ENCODE measurements around the gene PLD3.

The PLD3 gene

GRCh38 chr19:40411125-40411842 is 62.8 kb downstream of the PLD3 start:
- in situ Hi-C loops (cut with MboI; ENCODE audit: low sequenced_read_pairs), result no loop called here

DNA sequence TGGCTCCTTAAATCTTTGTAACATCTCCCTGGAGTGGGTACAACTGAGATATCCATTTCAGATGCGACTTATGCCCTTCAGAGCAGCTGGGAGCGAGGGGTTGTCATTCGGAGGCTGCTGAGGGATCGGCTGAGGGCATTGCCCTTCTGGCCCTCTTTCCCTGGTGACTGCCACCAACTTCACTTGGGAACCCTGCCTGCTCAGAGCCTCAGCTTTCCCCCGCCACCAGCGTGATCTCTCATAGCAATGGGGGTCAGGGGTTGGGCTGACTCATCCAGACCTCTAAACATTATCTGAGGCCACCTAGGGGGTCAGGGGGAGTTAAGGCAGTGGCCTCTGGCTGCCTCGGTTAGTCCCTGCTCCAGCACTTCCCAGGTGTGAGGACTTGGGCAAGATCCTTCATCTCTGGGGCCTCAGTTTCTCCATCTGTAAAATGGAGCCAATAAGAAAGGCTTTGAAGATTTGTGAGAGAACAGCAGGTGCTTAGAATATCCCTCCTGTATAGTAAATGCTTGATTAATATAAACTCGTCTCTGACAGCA is 63.5 kb downstream of the PLD3 start:
- in situ Hi-C loops (cut with MboI; ENCODE audit: low sequenced_read_pairs), result no loop called here

GRCh38 chr19:40412866-40413265 is 64.4 kb downstream of the PLD3 start:
- in situ Hi-C loops (cut with MboI; ENCODE audit: low sequenced_read_pairs), result no loop called here

DNA sequence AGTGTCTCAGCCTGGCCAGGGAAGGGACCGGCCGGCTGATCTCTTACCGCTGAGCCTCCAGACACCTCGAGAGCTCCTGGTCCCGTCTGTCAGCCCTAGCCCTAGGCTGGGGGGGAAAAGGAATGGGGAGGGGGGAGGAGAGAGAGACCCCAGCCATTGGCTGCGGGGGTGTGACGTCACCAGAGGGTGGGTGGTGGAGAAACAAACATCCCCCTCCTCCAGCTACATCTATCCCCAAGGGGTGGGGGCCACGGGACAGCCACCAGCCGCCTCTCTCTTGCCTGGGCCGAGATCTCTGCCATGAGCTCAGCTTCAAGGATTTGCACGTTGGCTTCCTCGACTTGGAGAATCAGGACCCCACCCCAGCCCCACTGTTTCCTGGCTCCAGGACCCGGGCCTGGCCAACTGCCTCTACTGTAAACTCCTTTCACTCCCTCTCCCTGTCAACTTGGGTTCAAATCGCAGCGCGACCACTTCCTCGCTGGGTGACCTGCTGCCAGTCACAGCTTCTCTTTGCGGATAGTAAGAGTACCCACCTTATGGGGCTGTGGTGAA is 64.9 kb downstream of the PLD3 start, which contains the start of gene PRX:
TSS of gene PRX (minus strand) at position 88 of the 555 bp plus-strand sequence. CDS start 5,446 bp downstream, outside the sequence.
- in situ Hi-C loops (cut with MboI; ENCODE audit: low sequenced_read_pairs), result no loop called here

GRCh38 chr19:40414542-40415535 is 66.3 kb downstream of the PLD3 start:
- in situ Hi-C loops (cut with MboI; ENCODE audit: low sequenced_read_pairs), result no loop called here

DNA sequence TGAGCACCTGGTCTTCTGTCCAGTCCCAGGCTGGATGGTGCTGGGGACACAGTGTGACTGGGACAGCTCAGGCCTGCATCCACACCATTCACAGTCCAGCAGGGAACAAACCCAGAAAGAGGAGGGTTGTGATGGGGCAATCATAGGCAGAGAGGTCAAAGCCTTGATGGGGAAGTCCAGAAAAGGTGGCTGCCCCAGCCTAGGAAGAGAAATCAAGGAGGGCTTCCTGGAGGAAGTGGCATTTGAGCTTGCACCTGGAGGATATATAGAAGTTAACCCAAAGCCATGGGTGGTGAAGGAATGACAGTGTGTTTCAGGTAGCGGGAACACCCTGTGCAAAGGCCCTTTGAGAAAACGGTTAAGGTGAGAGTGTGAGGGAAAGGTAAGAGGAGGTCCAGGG is 67.3 kb downstream of the PLD3 start:
- in situ Hi-C loops (cut with MboI; ENCODE audit: low sequenced_read_pairs), result no loop called here

GRCh38 chr19:40416918-40417642 is 68.6 kb downstream of the PLD3 start:
- in situ Hi-C loops (cut with MboI; ENCODE audit: low sequenced_read_pairs), result no loop called here

GRCh38 chr19:40417643-40417981 is 69.1 kb downstream of the PLD3 start:
- in situ Hi-C loops (cut with MboI; ENCODE audit: low sequenced_read_pairs), result no loop called here

- in situ Hi-C loops (cut with MboI; ENCODE audit: low sequenced_read_pairs), result no loop called here
Measured at GRCh38 chr19:40418040-40418439, 69.5 kb downstream of the PLD3 start.

DNA sequence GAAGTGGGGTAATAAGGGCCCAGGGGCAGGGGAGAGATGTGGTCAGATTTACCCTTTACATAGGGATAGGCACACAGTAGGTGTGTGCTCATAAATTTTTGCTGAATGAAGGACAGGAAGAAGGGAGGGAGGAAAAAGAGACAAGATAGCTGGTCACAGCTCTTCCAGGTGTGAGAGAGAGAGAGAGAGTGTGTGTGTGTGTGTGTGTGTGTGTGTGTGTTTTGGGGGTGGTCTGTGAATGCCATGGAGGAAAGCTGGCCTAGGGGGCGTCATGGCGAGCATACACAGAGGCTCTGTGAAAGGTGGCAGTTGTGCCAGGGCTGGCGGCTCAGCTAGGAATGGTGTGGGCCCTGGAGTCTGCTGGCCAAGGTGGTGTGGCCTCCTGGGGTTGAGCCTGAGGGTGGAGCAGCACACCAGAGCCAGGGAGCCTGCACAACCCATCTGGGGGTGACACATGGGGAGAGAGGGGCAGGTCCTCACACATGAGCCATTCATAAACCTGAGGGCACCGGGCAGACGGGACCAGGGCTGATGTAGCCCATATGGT is 70.6 kb downstream of the PLD3 start:
- in situ Hi-C loops (cut with MboI; ENCODE audit: low sequenced_read_pairs), result no loop called here

- in situ Hi-C loops (cut with MboI; ENCODE audit: low sequenced_read_pairs), result no loop called here
Measured at GRCh38 chr19:40419780-40420179, 71.3 kb downstream of the PLD3 start.

GRCh38 chr19:40420451-40420765 is 71.9 kb downstream of the PLD3 start:
- in situ Hi-C loops (cut with MboI; ENCODE audit: low sequenced_read_pairs), result no loop called here

- in situ Hi-C loops (cut with MboI; ENCODE audit: low sequenced_read_pairs), result no loop called here
Measured at GRCh38 chr19:40420766-40421765, 72.6 kb downstream of the PLD3 start.

DNA sequence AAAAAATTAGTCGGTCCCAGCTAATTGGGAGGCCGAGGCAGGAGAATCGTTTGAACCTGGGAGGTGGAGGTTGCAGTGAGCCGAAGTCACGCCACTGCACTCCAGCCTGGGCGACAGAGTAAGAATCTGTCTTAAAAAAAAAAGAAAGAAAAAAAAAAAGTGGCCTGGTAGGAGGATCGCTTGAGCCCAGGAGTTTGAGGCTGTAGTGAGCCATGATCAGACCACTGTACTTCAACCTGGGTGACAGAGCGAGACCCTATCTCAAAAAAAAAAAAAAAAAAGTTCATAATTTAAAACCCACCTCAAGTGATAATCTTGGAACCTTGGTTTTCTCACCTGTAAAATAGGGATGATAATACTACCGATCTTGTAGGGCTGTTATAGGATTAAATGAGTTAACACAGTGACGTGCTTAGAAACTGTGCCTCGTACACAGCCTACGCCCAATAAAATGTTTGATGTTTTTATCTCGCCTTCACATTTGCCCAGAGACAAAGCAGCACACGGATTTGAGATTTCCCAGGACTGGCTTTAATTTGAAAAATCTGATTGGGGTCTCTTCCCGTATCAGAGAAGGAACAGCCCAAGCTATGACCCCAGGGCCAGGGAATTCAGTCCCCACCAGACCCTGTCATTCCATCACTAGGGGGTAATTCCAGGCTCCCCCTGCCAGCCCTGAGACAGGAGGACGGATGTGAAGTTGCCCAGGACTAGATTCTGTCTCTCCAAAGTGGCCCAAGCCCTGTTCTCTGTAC is 73.7 kb downstream of the PLD3 start:
- in situ Hi-C loops (cut with MboI; ENCODE audit: low sequenced_read_pairs), result no loop called here

DNA sequence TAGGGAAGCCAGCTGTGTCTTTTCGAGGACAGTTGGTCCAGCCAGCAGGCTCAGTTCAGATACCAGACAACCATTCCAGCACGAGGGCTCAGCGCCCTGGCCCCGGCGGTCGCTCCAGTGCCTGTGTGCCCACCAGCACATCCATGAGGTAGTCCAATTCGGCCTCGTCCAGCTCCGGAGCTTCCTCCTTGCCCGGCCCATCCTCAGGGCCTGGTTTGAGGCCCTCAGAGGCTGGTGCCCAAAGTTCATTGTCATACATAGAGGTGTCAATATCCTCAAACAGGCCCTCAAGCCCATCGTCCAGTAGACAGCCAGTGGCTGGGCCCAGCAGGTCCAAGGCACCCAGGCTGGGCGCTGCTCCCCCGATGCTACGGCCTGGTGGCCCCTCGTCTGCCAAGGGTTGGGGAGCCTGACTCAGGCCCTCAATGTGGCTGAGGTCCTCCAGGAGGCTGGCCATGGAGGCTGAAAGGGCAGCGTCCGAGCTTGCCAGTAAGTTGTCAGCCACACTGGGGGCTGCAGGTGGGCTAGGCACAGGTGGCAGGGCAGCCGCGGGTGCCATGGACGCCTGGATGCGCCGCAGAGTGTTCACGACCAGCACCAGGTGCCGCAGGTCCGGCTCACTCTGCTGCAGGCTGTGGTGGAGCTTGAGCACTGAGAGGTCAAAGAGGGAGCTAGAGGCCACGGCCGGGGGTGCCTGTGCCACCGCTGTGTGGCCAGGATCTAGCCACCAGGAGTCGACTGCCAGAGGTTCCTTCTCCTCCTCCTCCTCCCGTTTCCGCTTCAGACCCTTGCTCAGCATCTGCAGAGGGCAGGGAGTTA is 74.5 kb downstream of the PLD3 start:
- in situ Hi-C loops (cut with MboI; ENCODE audit: low sequenced_read_pairs), result no loop called here

- in situ Hi-C loops (cut with MboI; ENCODE audit: low sequenced_read_pairs), result no loop called here
Measured at GRCh38 chr19:40423938-40424337, 75.4 kb downstream of the PLD3 start.

- in situ Hi-C loops (cut with MboI; ENCODE audit: low sequenced_read_pairs), result no loop called here
Measured at GRCh38 chr19:40424637-40425449, 76.3 kb downstream of the PLD3 start.
